Fibroblast of lung (primary cell): ENCODE measurements around the gene PI16. TPM values are rescaled to one million over a fixed set of nuclear protein-coding genes. Genes with fewer than 3 reads are reported as not detected.
A peak's percentile ranks its signal among the peaks of the same experiment; 100 is the strongest.

ENCODE experiments used
- DNase-seq, 2 donors: peaks; one replicate each; pipeline versions ENCODE4 v3.0.0 to v3.0.0-alpha.2; 2010; ENCODE audit warnings: low read depth in 2 of 2
- H2AFZ ChIP-seq: 2 replicates; pipeline ENCODE4 v1.5.1; 2012; ENCODE audit warnings: low read length, control low read depth, inconsistent platforms
- H3K27ac ChIP-seq: 2 replicates; pipeline ENCODE4 v1.5.1; 2011; ENCODE audit warnings: low read length, control low read depth; ENCODE audit not compliant: insufficient read depth
- H3K27me3 ChIP-seq: 2 replicates; pipeline ENCODE4 v1.5.1; 2011; ENCODE audit warnings: mild to moderate bottlenecking, low read length; ENCODE audit not compliant: control insufficient read depth, insufficient read depth
- H3K36me3 ChIP-seq: 2 replicates; pipeline ENCODE4 v1.5.1; 2011; ENCODE audit warnings: low read length; ENCODE audit not compliant: control insufficient read depth, insufficient read depth
- H3K4me1 ChIP-seq: 2 replicates; pipeline ENCODE4 v1.5.1; 2011; ENCODE audit warnings: low read length; ENCODE audit not compliant: control insufficient read depth, insufficient read depth; ENCODE audit errors: extremely low read depth
- H3K4me2 ChIP-seq: 2 replicates; pipeline ENCODE4 v1.5.1; 2011; ENCODE audit warnings: low read length, control low read depth; ENCODE audit not compliant: insufficient read depth; ENCODE audit errors: extremely low read depth
- H3K4me3 ChIP-seq, 4 experiments: fragments of 200-600 bp in 1 of 4; sonication (generic) in 1 of 4; replicated peaks in 1 of 4; 2 replicates each; pipeline ENCODE4 v1.5.1; 2011 to 2016; ENCODE audit warnings: low read length in 4 of 4, low read depth in 3 of 4, mild to moderate bottlenecking in 3 of 4, control low read depth in 2 of 4, inconsistent platforms in 1 of 4, mixed read lengths in 1 of 4; ENCODE audit not compliant: insufficient read depth in 1 of 4; ENCODE audit errors: control extremely low read depth in 1 of 4
- H3K79me2 ChIP-seq: 2 replicates; pipeline ENCODE4 v1.5.1; 2012; ENCODE audit warnings: mild to moderate bottlenecking, low read length, inconsistent platforms; ENCODE audit not compliant: control insufficient read depth, insufficient read depth
- H3K9ac ChIP-seq: 2 replicates; pipeline ENCODE4 v1.5.1; 2011; ENCODE audit warnings: mild to moderate bottlenecking, low read length, control low read depth; ENCODE audit not compliant: insufficient read depth
- H3K9me3 ChIP-seq: 2 replicates; pipeline ENCODE4 v1.5.1; 2012; ENCODE audit warnings: low read depth, low read length; ENCODE audit not compliant: control insufficient read depth, insufficient read depth
- H4K20me1 ChIP-seq: 2 replicates; pipeline ENCODE4 v1.5.1; 2011; ENCODE audit warnings: low read length; ENCODE audit not compliant: control insufficient read depth, insufficient read depth; ENCODE audit errors: extremely low read depth
- CTCF ChIP-seq, 2 donors: IDR thresholded peaks in 1 of 2; conservative IDR thresholded peaks in 1 of 2; 1 replicate in 1 of 2; 2 replicates in 1 of 2; pipeline ENCODE4 v1.5.1; 2011 to 2012; ENCODE audit warnings: low read length in 2 of 2, control low read depth in 1 of 2, inconsistent platforms in 1 of 2, low read depth in 1 of 2, mild to moderate bottlenecking in 1 of 2
- EZH2 ChIP-seq: IDR thresholded peaks from 2 replicates; pipeline ENCODE4 v1.5.1; 2012; ENCODE audit warnings: low read length, control low read depth, mild to moderate bottlenecking; ENCODE audit errors: missing control alignments
- polyA plus RNA-seq, 2 donors: library from polyadenylated mRNA; depleted of rRNA in 1 of 2; stranded (reverse) in 1 of 2; unstranded in 1 of 2; fragments of >200 nt; gene quantifications; 2 replicates each; pipeline ENCODE4 v1.2.1, GENCODE V29; 2011 to 2012; ENCODE audit warnings: missing spikeins in 1 of 2
- total RNA-seq: library from RNA; depleted of rRNA; stranded (reverse); fragments of >200 nt; gene quantifications from 2 replicates; pipeline ENCODE4 v1.2.1, GENCODE V29; 2014

Gene PI16
- total and polyA plus RNA-seq, 2 donors (not counting 1 experiment from before 2014, with no cell fraction given), result 0.09 TPM; not detected in 1

- H3K4me2 ChIP-seq, result no peak overlapping the region
- H3K9me3 ChIP-seq, result no peaks in the 10 kb centered on the region
- H3K36me3 ChIP-seq, result peaks cover 3% of the 10 kb centered on the region
- H3K79me2 ChIP-seq, result no peaks in the 10 kb centered on the region
- no peak overlapping the region for H3K27ac ChIP-seq
- no peak for DNase-seq
- no peak for TF ChIP-seq CTCF (conservative IDR thresholded peaks at IDR 0.05 in 1 of 2, IDR thresholded peaks at IDR 0.05 in 1 of 2; ENCODE audit: low read depth in 1 of 2, low read length in 2 of 2)
- H3K9ac ChIP-seq, result no peak overlapping the region
- no peaks in the 10 kb centered on the region for H4K20me1 ChIP-seq
- H3K4me3 ChIP-seq, result no peak overlapping the region
- H3K4me1 ChIP-seq, result peaks cover 14% of the 10 kb centered on the region
- no peak overlapping the region for H2AFZ ChIP-seq
- no peaks in the 10 kb centered on the region for H3K27me3 ChIP-seq
Observed at GRCh38 chr6:36929152-36929551, 25.4 kb upstream of the PI16 start.

GRCh38 chr6:36929607-36930006, 24.9 kb upstream of the PI16 start:
- peaks cover 12% of the 10 kb centered on the region for H3K4me1 ChIP-seq
- H4K20me1 ChIP-seq, result no peaks in the 10 kb centered on the region
- no peak overlapping the region for H3K27ac ChIP-seq
- H3K9ac ChIP-seq, result no peak overlapping the region
- TF ChIP-seq EZH2 (no peak), CTCF (conservative IDR thresholded peaks at IDR 0.05 in 1 of 2, IDR thresholded peaks at IDR 0.05 in 1 of 2; ENCODE audit: low read depth in 1 of 2, low read length in 2 of 2) (no peak)
- H2AFZ ChIP-seq, result no peak overlapping the region
- no peak overlapping the region for H3K4me3 ChIP-seq
- H3K79me2 ChIP-seq, result no peaks in the 10 kb centered on the region
- H3K27me3 ChIP-seq, result no peaks in the 10 kb centered on the region
- no peaks in the 10 kb centered on the region for H3K9me3 ChIP-seq
- peak; percentile 60 to 79 for DNase-seq
- H3K36me3 ChIP-seq, result peaks cover 3% of the 10 kb centered on the region
- no peak overlapping the region for H3K4me2 ChIP-seq

- H4K20me1 ChIP-seq, result no peaks in the 10 kb centered on the region
- H3K9ac ChIP-seq, result no peak overlapping the region
- no peak overlapping the region for H3K4me3 ChIP-seq
- DNase-seq, result no peak
- no peaks in the 10 kb centered on the region for H3K36me3 ChIP-seq
- peaks cover 12% of the 10 kb centered on the region for H3K4me1 ChIP-seq
- H3K27ac ChIP-seq, result no peak overlapping the region
- no peak overlapping the region for H3K4me2 ChIP-seq
- no peaks in the 10 kb centered on the region for H3K27me3 ChIP-seq
- H2AFZ ChIP-seq, result no peak overlapping the region
- no peaks in the 10 kb centered on the region for H3K9me3 ChIP-seq
- H3K79me2 ChIP-seq, result no peaks in the 10 kb centered on the region
- TF ChIP-seq EZH2, result no peak
Observed at GRCh38 chr6:36930483-36930882, 24.1 kb upstream of the PI16 start.
